ENCODE data around the gene P3H2.

Gene P3H2

GRCh38 chr3:190097025-190097424, 23.7 kb downstream of the P3H2 start:
- DNase-seq (ENCODE audit: extremely low spot score): peak; percentile 21
- no peak for TF ChIP-seq CTCF (IDR thresholded peaks at IDR 0.05; ENCODE audit: control extremely low read depth, extremely low read depth, low read depth, missing control alignments)
- POLR2A ChIA-PET: no interaction called here
- CTCF ChIA-PET: interaction anchor here (1.3 to 1.5 kb wide), 3 partner anchors 12 to 23 kb away, joined by 3 to 5 read pairs (median 4); no protein-coding TSS in a partner anchor

- DNase-seq (ENCODE audit: extremely low spot score): no peak
- no peak for TF ChIP-seq CTCF (IDR thresholded peaks at IDR 0.05; ENCODE audit: control extremely low read depth, extremely low read depth, low read depth, missing control alignments)
- CTCF ChIA-PET: interaction anchor here (1.3 to 1.5 kb wide), 3 partner anchors 11 to 24 kb away, joined by 3 to 5 read pairs (median 4); no protein-coding TSS in a partner anchor
- POLR2A ChIA-PET: no interaction called here
Measured at GRCh38 chr3:190096345-190096744, 24.4 kb downstream of the P3H2 start.

- ChIA-PET POLR2A (no interaction called here), CTCF (interaction anchor here (0.9 to 2.9 kb wide), 4 partner anchors 9 to 27 kb away, joined by 3 to 13 read pairs (median 3); partner anchors contain the start of gene P3H2)
- no peak for TF ChIP-seq CTCF (IDR thresholded peaks at IDR 0.05; ENCODE audit: control extremely low read depth, extremely low read depth, low read depth, missing control alignments)
- no peak for DNase-seq (ENCODE audit: extremely low spot score)
Measured at GRCh38 chr3:190094160-190094718, 26.5 kb downstream of the P3H2 start.

GRCh38 chr3:190092250-190092649, 28.4 kb downstream of the P3H2 start:
- CTCF ChIA-PET: interaction anchor here (0.8 to 2.9 kb wide), 9 partner anchors 9 to 44 kb away, joined by 3 to 13 read pairs (median 6); partner anchors contain the start of gene P3H2
- no peak for DNase-seq (ENCODE audit: extremely low spot score)
- no peak for TF ChIP-seq CTCF (IDR thresholded peaks at IDR 0.05; ENCODE audit: control extremely low read depth, extremely low read depth, low read depth, missing control alignments)
- POLR2A ChIA-PET: interaction anchor here (0.5 to 0.6 kb wide), 2 partner anchors 9 to 63 kb away, joined by 3 read pairs; no protein-coding TSS in a partner anchor

- CTCF ChIA-PET: no interaction called here
- TF ChIP-seq CTCF (IDR thresholded peaks at IDR 0.05; ENCODE audit: control extremely low read depth, extremely low read depth, low read depth, missing control alignments): no peak
- DNase-seq (ENCODE audit: extremely low spot score): peak; percentile 30
- POLR2A ChIA-PET: no interaction called here
Measured at GRCh38 chr3:190089711-190090110, 31.0 kb downstream of the P3H2 start.

DNA sequence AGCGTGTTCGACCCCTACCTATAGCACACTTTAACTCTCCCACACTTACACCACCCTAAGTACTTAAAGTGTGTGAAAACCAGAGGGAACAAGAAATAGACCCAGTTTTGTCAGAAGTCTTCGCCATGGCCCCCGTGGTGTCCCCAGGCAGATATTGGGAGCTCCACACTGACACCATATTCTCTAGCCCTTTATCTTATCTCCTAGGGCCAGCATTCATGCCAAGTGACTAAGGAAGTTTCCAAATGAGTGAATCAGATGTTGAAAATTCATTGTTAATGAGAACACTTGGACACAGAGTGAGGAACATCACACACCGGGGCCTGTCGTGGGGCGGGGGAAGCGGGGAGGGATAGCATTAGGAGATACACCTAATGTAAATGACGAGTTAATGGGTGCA, 31.8 kb downstream of the P3H2 start:
- DNase-seq (ENCODE audit: extremely low spot score): no peak
- TF ChIP-seq CTCF (IDR thresholded peaks at IDR 0.05; ENCODE audit: control extremely low read depth, extremely low read depth, low read depth, missing control alignments): no peak
- CTCF ChIA-PET: interaction anchor here (1.3 kb wide), 1 partner anchor 23 kb away, joined by 3 read pairs; no protein-coding TSS in a partner anchor
- POLR2A ChIA-PET: no interaction called here
